Osteocyte (in vitro differentiated cells): ENCODE results near the gene SPPL3. TPM values are rescaled to one million over a fixed set of nuclear protein-coding genes. Genes with fewer than 3 reads are reported as not detected.

Source experiments
- DNase-seq: peaks from one replicate; pipeline ENCODE4 v3.0.0; 2021; ENCODE audit warnings: mixed read lengths; ENCODE audit not compliant: unreplicated experiment; ENCODE audit errors: extremely low spot score
- H3K27ac Mint-ChIP-seq: one replicate; pipeline ENCODE4 v1.8.0; 2021; ENCODE audit warnings: mild to moderate bottlenecking, mixed read lengths; ENCODE audit not compliant: unreplicated experiment
- H3K27me3 Mint-ChIP-seq: one replicate; pipeline ENCODE4 v1.8.0; 2021; ENCODE audit warnings: mixed read lengths; ENCODE audit not compliant: unreplicated experiment
- H3K36me3 Mint-ChIP-seq: one replicate; pipeline ENCODE4 v1.8.0; 2021; ENCODE audit warnings: mixed read lengths; ENCODE audit not compliant: unreplicated experiment
- H3K4me1 Mint-ChIP-seq: one replicate; pipeline ENCODE4 v1.8.0; 2021; ENCODE audit warnings: mixed read lengths; ENCODE audit not compliant: unreplicated experiment
- H3K4me3 Mint-ChIP-seq: one replicate; pipeline ENCODE4 v1.8.0; 2021; ENCODE audit warnings: mild to moderate bottlenecking, moderate library complexity, mixed read lengths; ENCODE audit not compliant: unreplicated experiment
- H3K9me3 Mint-ChIP-seq: one replicate; pipeline ENCODE4 v1.8.0; 2021; ENCODE audit warnings: mixed read lengths; ENCODE audit not compliant: unreplicated experiment
- CTCF ChIP-seq: fragments of 200-600 bp; sonication (generic); IDR thresholded peaks from 2 replicates; pipeline ENCODE4 v1.5.0; 2021; ENCODE audit warnings: antibody characterized with exemption, mild to moderate bottlenecking, moderate library complexity
- total RNA-seq: library from RNA; stranded (reverse); gene quantifications from 2 replicates; pipeline ENCODE4 v1.2.1, GENCODE V29; 2021

The SPPL3 gene
- total RNA-seq, 1 donor from 2014 or later: 61.7 TPM

DNA sequence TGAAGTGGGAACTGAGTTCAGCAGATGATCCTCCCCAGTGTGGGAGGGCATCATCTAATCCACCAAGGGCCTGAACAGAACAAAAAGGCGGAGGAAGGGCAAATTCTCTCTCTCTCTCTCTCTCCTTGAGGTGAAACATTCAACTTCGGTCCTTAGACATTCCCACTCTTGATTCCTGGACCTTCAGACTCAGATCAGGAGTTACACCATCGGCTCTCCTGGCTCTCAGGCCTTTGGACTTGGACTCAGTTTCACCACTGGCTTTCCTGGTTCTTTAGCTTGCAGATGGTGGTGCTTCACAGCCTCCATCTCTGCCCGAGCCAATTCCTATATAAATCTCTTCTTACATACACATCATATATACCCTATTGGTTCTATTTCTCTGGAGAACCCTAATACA, 73.2 kb downstream of the SPPL3 start:
- no peak for DNase-seq
- Mint-ChIP-seq H3K27ac (no peak overlapping the region), H3K4me1 (peaks cover 44% of the 10 kb centered on the region), H3K4me3 (no peak overlapping the region), H3K36me3 (no peaks in the 10 kb centered on the region), H3K27me3 (no peaks in the 10 kb centered on the region), H3K9me3 (no peaks in the 10 kb centered on the region)
- no peak for TF ChIP-seq CTCF

- peaks cover 42% of the 10 kb centered on the region for H3K4me1 Mint-ChIP-seq
- no peak overlapping the region for H3K4me3 Mint-ChIP-seq
- H3K9me3 Mint-ChIP-seq: no peaks in the 10 kb centered on the region
- no peaks in the 10 kb centered on the region for H3K27me3 Mint-ChIP-seq
- no peak for DNase-seq
- no peak overlapping the region for H3K27ac Mint-ChIP-seq
- no peaks in the 10 kb centered on the region for H3K36me3 Mint-ChIP-seq
- TF ChIP-seq CTCF: no peak
Measured at GRCh38 chr12:120830052-120830940, 73.9 kb downstream of the SPPL3 start.

GRCh38 chr12:120826335-120826734, 77.8 kb downstream of the SPPL3 start:
- H3K36me3 Mint-ChIP-seq: no peaks in the 10 kb centered on the region
- DNase-seq: no peak
- H3K4me3 Mint-ChIP-seq: no peak overlapping the region
- no peaks in the 10 kb centered on the region for H3K9me3 Mint-ChIP-seq
- no peak overlapping the region for H3K27ac Mint-ChIP-seq
- H3K27me3 Mint-ChIP-seq: no peaks in the 10 kb centered on the region
- no peak for TF ChIP-seq CTCF
- peaks cover 33% of the 10 kb centered on the region for H3K4me1 Mint-ChIP-seq

DNA sequence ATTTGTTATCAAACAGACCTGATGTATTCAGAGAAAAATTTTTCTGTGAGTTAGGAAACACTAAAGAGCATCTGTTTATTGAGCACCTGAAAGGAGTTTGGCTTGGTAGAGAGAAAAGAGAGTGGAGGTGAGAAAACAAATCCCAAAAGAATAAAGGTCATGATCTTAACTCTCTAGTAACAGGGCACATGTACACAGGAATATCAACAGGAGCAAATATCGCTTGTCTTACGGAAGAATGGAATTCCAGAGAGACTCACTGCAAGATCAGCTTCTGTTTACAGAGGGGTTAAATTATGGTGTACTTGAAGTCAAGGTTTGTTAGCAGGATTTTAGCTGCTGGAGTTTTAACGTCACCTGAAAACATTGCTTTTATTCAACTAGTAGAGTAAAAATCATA, 78.8 kb downstream of the SPPL3 start:
- TF ChIP-seq CTCF: no peak
- Mint-ChIP-seq H3K36me3 (no peaks in the 10 kb centered on the region), H3K27ac (no peak overlapping the region), H3K9me3 (no peaks in the 10 kb centered on the region), H3K27me3 (no peaks in the 10 kb centered on the region), H3K4me3 (no peak overlapping the region), H3K4me1 (peaks cover 33% of the 10 kb centered on the region)
- no peak for DNase-seq

DNA sequence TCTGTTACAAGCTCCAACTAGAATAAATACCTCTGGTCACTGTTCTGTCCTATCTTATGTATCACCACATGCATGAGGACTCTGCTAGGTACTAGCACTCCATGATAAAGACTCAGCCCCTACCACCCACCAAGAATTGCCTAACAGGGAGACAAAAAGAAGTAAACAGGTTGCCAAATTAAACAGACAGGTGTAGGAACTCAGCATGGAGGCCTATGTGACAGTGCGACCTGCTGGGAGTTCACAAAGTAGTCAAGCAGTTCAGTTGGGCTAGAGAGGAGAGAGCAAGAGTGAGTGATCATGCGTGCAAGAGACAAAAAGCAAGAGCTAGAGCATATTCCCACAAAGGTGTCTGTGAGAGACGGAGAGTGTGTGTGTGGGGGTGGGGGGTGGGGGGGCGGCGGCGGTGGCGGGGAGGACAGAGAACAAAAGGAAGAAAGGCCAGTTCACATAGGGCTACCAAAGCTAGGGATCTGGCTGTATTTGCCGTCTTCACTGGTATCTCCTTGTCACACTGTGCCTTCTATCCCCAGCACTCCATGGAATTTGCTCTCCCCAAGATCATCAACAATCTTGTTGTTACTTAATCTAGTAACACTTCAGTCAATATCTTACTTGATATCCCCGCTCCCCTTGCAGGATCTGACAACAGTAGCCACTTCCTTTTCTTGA, 81.2 kb downstream of the SPPL3 start:
- Mint-ChIP-seq H3K27me3 (no peaks in the 10 kb centered on the region), H3K4me3 (no peak overlapping the region), H3K27ac (no peak overlapping the region), H3K4me1 (peaks cover 28% of the 10 kb centered on the region), H3K36me3 (no peaks in the 10 kb centered on the region), H3K9me3 (no peaks in the 10 kb centered on the region)
- no peak for DNase-seq
- no peak for TF ChIP-seq CTCF
